HG03575 (cell line): ENCODE data around the gene CIAO1.
"Not testable (repeated sequence)": the region's sequence is repeated elsewhere in the genome, so short reads cannot be mapped to it uniquely, and the experiment has no call there.

Experiments
- ATAC-seq: cut with Tn5 transposase; IDR thresholded peaks from one replicate; pipeline ENCODE4 v1.9.1; 2021; ENCODE audit not compliant: unreplicated experiment, insufficient number of reproducible peaks, low FRiP score; ENCODE audit errors: extremely low read depth

Gene CIAO1

GRCh38 chr2:96247896-96248295, 18.1 kb upstream of the CIAO1 start:
- ATAC-seq, result no peak

GRCh38 chr2:96248624-96249023, 17.4 kb upstream of the CIAO1 start:
- ATAC-seq, result no peak

GRCh38 chr2:96249654-96250053, 16.4 kb upstream of the CIAO1 start:
- ATAC-seq, result no peak

GRCh38 chr2:96250188-96250587, 15.8 kb upstream of the CIAO1 start:
- ATAC-seq, result no peak

GRCh38 chr2:96251721-96252292, 14.2 kb upstream of the CIAO1 start:
- ATAC-seq, result no peak

GRCh38 chr2:96252526-96252925, 13.5 kb upstream of the CIAO1 start:
- ATAC-seq, result no peak

- ATAC-seq, result no peak
These were observed 13.0 kb upstream of the CIAO1 start for GRCh38 chr2:96253006-96253405.

GRCh38 chr2:96254571-96254970, 11.5 kb upstream of the CIAO1 start:
- no peak for ATAC-seq

- ATAC-seq, result no peak
These were observed 9.4 kb upstream of the CIAO1 start for GRCh38 chr2:96256611-96257113.

- not testable (repeated sequence) for ATAC-seq
These were observed 8.3 kb upstream of the CIAO1 start for GRCh38 chr2:96257744-96258143.

GRCh38 chr2:96258166-96259022, 7.6 kb upstream of the CIAO1 start:
- ATAC-seq, result no peak

- ATAC-seq, result no peak
These were observed 6.5 kb upstream of the CIAO1 start for GRCh38 chr2:96259497-96259921.

GRCh38 chr2:96260387-96261260, 5.4 kb upstream of the CIAO1 start:
- no peak for ATAC-seq

- no peak for ATAC-seq
These were observed 4.6 kb upstream of the CIAO1 start for GRCh38 chr2:96261328-96262003.

GRCh38 chr2:96262306-96262705, 3.7 kb upstream of the CIAO1 start:
- no peak for ATAC-seq

- no peak for ATAC-seq
These were observed 1.9 kb upstream of the CIAO1 start for GRCh38 chr2:96264086-96264485.

GRCh38 chr2:96264656-96265348, 1.2 kb upstream of the CIAO1 start:
- no peak for ATAC-seq

- peak; percentile 5 for ATAC-seq
These were observed 631 bp upstream of the CIAO1 start for GRCh38 chr2:96265349-96265839.
